H9 (cell line): ENCODE data around the gene HOXB8. TPM values are rescaled to one million over a fixed set of nuclear protein-coding genes. Genes with fewer than 3 reads are reported as not detected.

ENCODE experiments used
- DNase-seq: peaks from one replicate; pipeline ENCODE4 v3.0.0-alpha.2; 2017
- H2AFZ ChIP-seq: one replicate; pipeline ENCODE4 v1.6.1; 2013; ENCODE audit warnings: mild to moderate bottlenecking, low read length, control low read depth, moderate library complexity
- H2AK5ac ChIP-seq: 2 replicates; pipeline ENCODE4 v1.6.1; 2013; ENCODE audit warnings: low read length, control low read depth, mixed read lengths; ENCODE audit not compliant: insufficient read length
- H2BK120ac ChIP-seq: one replicate; pipeline ENCODE4 v1.6.1; 2013; ENCODE audit warnings: low read depth, mild to moderate bottlenecking, low read length, control low read depth, inconsistent platforms; ENCODE audit not compliant: poor library complexity, severe bottlenecking
- H2BK12ac ChIP-seq: 2 replicates; pipeline ENCODE4 v1.6.1; 2013; ENCODE audit warnings: low read length, control low read depth, mixed read lengths, low read depth; ENCODE audit not compliant: insufficient read length
- H2BK15ac ChIP-seq: 2 replicates; pipeline ENCODE4 v1.6.1; 2013; ENCODE audit warnings: low read depth, low read length, control low read depth
- H2BK20ac ChIP-seq: one replicate; pipeline ENCODE4 v1.6.1; 2013; ENCODE audit warnings: low read depth, mild to moderate bottlenecking, low read length, control low read depth, inconsistent platforms; ENCODE audit not compliant: poor library complexity, severe bottlenecking
- H2BK5ac ChIP-seq: 2 replicates; pipeline ENCODE4 v1.6.1; 2013; ENCODE audit warnings: low read length, control low read depth, mixed read lengths; ENCODE audit not compliant: insufficient read length
- H3K14ac ChIP-seq: 2 replicates; pipeline ENCODE4 v1.6.1; 2013; ENCODE audit warnings: low read length, control low read depth; ENCODE audit not compliant: insufficient read depth
- H3K18ac ChIP-seq: 2 replicates; pipeline ENCODE4 v1.6.1; 2013; ENCODE audit warnings: low read depth, mild to moderate bottlenecking, mixed read lengths, low read length, control low read depth; ENCODE audit not compliant: insufficient read length
- H3K23ac ChIP-seq: 2 replicates; pipeline ENCODE4 v1.6.1; 2013; ENCODE audit warnings: low read length, control low read depth, mixed read lengths, low read depth; ENCODE audit not compliant: insufficient read length
- H3K23me2 ChIP-seq: 2 replicates; pipeline ENCODE4 v1.6.1; 2013; ENCODE audit warnings: low read depth, mild to moderate bottlenecking, mixed read lengths, low read length, control low read depth; ENCODE audit not compliant: insufficient read length, poor library complexity, severe bottlenecking
- H3K27ac ChIP-seq: 2 replicates; pipeline ENCODE4 v1.5.1; 2013; ENCODE audit warnings: low read length, control low read depth, mixed read lengths, low read depth; ENCODE audit not compliant: insufficient read length
- H3K27me3 ChIP-seq: 2 replicates; pipeline ENCODE4 v1.6.1; 2013; ENCODE audit warnings: low read length, control low read depth, inconsistent platforms; ENCODE audit not compliant: insufficient read depth
- H3K4ac ChIP-seq: 2 replicates; pipeline ENCODE4 v1.6.1; 2013; ENCODE audit warnings: low read depth, mild to moderate bottlenecking, control low read depth, inconsistent platforms, low read length, moderate library complexity
- H3K4me1 ChIP-seq: 2 replicates; pipeline ENCODE4 v1.6.1; 2013; ENCODE audit warnings: low read length, control low read depth, inconsistent platforms; ENCODE audit not compliant: insufficient read depth
- H3K4me2 ChIP-seq: 2 replicates; pipeline ENCODE4 v1.6.1; 2013; ENCODE audit warnings: low read length, control low read depth, mixed read lengths; ENCODE audit not compliant: insufficient read length, insufficient read depth
- H3K56ac ChIP-seq: 2 replicates; pipeline ENCODE4 v1.6.1; 2013; ENCODE audit warnings: low read depth, mild to moderate bottlenecking, mixed read lengths, low read length, control low read depth; ENCODE audit not compliant: insufficient read length
- H3K79me1 ChIP-seq: 2 replicates; pipeline ENCODE4 v1.6.1; 2013; ENCODE audit warnings: low read depth, mild to moderate bottlenecking, moderate library complexity, low read length, control low read depth, inconsistent platforms; ENCODE audit not compliant: insufficient read depth, poor library complexity, severe bottlenecking
- H3K79me2 ChIP-seq: 2 replicates; pipeline ENCODE4 v1.6.1; 2013; ENCODE audit warnings: low read length, control low read depth, inconsistent platforms; ENCODE audit not compliant: insufficient read depth
- H3K9ac ChIP-seq: 2 replicates; pipeline ENCODE4 v1.6.1; 2013; ENCODE audit warnings: low read length, control low read depth, mixed read lengths; ENCODE audit not compliant: insufficient read length; ENCODE audit errors: extremely low read depth
- H3K9me3 ChIP-seq: one replicate; pipeline ENCODE4 v1.6.1; 2013; ENCODE audit warnings: low read depth, low read length, inconsistent platforms; ENCODE audit not compliant: control insufficient read depth
- H3T11ph ChIP-seq: one replicate; pipeline ENCODE4 v1.6.1; 2013; ENCODE audit warnings: mild to moderate bottlenecking, low read length, control low read depth, inconsistent platforms
- H4K20me1 ChIP-seq: one replicate; pipeline ENCODE4 v1.6.1; 2013; ENCODE audit not compliant: control insufficient read depth, insufficient read length, insufficient read depth
- H4K5ac ChIP-seq: 2 replicates; pipeline ENCODE4 v1.6.1; 2013; ENCODE audit warnings: low read depth, mild to moderate bottlenecking, mixed read lengths, low read length, control low read depth; ENCODE audit not compliant: insufficient read length
- H4K8ac ChIP-seq: replicated peaks from 2 replicates; pipeline ENCODE4 v1.6.1; 2013; ENCODE audit warnings: low read length, control low read depth, mixed read lengths, low read depth; ENCODE audit not compliant: insufficient read length
- H4K91ac ChIP-seq: 2 replicates; pipeline ENCODE4 v1.6.1; 2013; ENCODE audit warnings: low read depth, mild to moderate bottlenecking, moderate library complexity, mixed read lengths, low read length, control low read depth; ENCODE audit not compliant: insufficient read length
- H3K27ac Mint-ChIP-seq, 3 experiments: 2 replicates in 2 of 3; 3 replicates in 1 of 3; pipeline ENCODE4 v1.8.0; 2020 to 2021; ENCODE audit warnings: mixed read lengths in 3 of 3, mild to moderate bottlenecking in 1 of 3, moderate library complexity in 1 of 3
- H3K27me3 Mint-ChIP-seq: 2 replicates; pipeline ENCODE4 v1.8.0; 2021; ENCODE audit warnings: low read depth, mild to moderate bottlenecking, moderate library complexity, mixed read lengths
- H3K36me3 Mint-ChIP-seq, 3 experiments: 2 replicates in 2 of 3; 3 replicates in 1 of 3; pipeline ENCODE4 v1.8.0; 2020 to 2021; ENCODE audit warnings: low read depth in 3 of 3, mixed read lengths in 3 of 3; ENCODE audit not compliant: insufficient read depth in 1 of 3
- H3K4me1 Mint-ChIP-seq, 2 experiments: 2 replicates each; pipeline ENCODE4 v1.8.0; 2020; ENCODE audit warnings: mixed read lengths in 2 of 2
- H3K4me3 Mint-ChIP-seq, 2 experiments: 2 replicates in 1 of 2; 3 replicates in 1 of 2; pipeline ENCODE4 v1.8.0; 2020 to 2021; ENCODE audit warnings: mild to moderate bottlenecking in 2 of 2, mixed read lengths in 2 of 2, moderate library complexity in 1 of 2
- H3K9me3 Mint-ChIP-seq, 2 experiments: 2 replicates in 1 of 2; 3 replicates in 1 of 2; pipeline ENCODE4 v1.8.0; 2020; ENCODE audit warnings: mild to moderate bottlenecking in 2 of 2, mixed read lengths in 2 of 2, moderate library complexity in 1 of 2
- CTCF ChIP-seq: fragments of 200-600 bp; sonication (generic); conservative IDR thresholded peaks from 3 replicates; pipeline ENCODE4 v1.8.0; 2021; ENCODE audit warnings: antibody characterized with exemption, mild to moderate bottlenecking
- WGBS: extraction: QIAGEN DNeasy Blood & Tissue Kit; methylation state at CpG from one replicate; pipeline ENCODE4 v1.1.7; 2013; ENCODE audit warnings: missing lambda C conversion rate, low lambda C conversion rate, mixed read lengths; ENCODE audit not compliant: insufficient read length; ENCODE audit errors: extremely low coverage; 5-methylcytosine and 5-hydroxymethylcytosine counted together
- total RNA-seq: library from RNA; stranded (reverse); gene quantifications from 2 replicates; pipeline ENCODE4 v1.2.1, GENCODE V29; 2021

Gene HOXB8
- total RNA-seq, 1 experiment from 2014 or later, result not detected

- Histone ChIP-seq H3K9ac (no peak overlapping the region), H3K18ac (no peak overlapping the region), H2BK15ac (no peak overlapping the region), H3K9me3 (no peaks in the 10 kb centered on the region), H3K79me2 (no peaks in the 10 kb centered on the region), H3K27ac (no peak overlapping the region), H2AFZ (no peak overlapping the region), H4K8ac (no peak overlapping the region), H4K91ac (no peak overlapping the region), H2BK120ac (no peak overlapping the region), H3K4ac (no peak overlapping the region), H3K4me2 (no peak overlapping the region), H2AK5ac (no peak overlapping the region), H4K5ac (no peak overlapping the region), H3T11ph (no peak overlapping the region), H2BK20ac (no peak overlapping the region), H3K79me1 (no peaks in the 10 kb centered on the region), H3K14ac (no peak overlapping the region), H3K23ac (no peak overlapping the region), H4K20me1 (no peaks in the 10 kb centered on the region), H2BK12ac (no peak overlapping the region), H3K56ac (no peak overlapping the region), H3K4me1 (no peaks in the 10 kb centered on the region; the same call in none of the 2 replicates), H3K23me2 (peaks cover 5% of the 10 kb centered on the region), H3K27me3 (peaks cover 99% of the 10 kb centered on the region), H2BK5ac (no peak overlapping the region)
- H3K4me3 Mint-ChIP-seq, result no peak overlapping the region
- peaks cover 100% of the 10 kb centered on the region for H3K27me3 Mint-ChIP-seq
- peaks cover 0 to 1% (median 0%) of the 10 kb centered on the region in 3 experiments; a peak in 2 of 7 replicates for H3K36me3 Mint-ChIP-seq
- no peak overlapping the region for H3K27ac Mint-ChIP-seq
- no CpG with 5 or more reads among the region's 5 CpGs for WGBS
- TF ChIP-seq CTCF, result no peak
- peaks cover 7 to 13% of the 10 kb centered on the region in 2 experiments for H3K4me1 Mint-ChIP-seq
- peak; percentile 20 for DNase-seq
- H3K9me3 Mint-ChIP-seq, result peaks cover 4 to 14% of the 10 kb centered on the region in 2 experiments
Measured at GRCh38 chr17:48628649-48629410, 13.7 kb upstream of the HOXB8 start.
